GM23338 (cell line): ENCODE data around the gene GREB1L. TPM values are rescaled to one million over a fixed set of nuclear protein-coding genes. Genes with fewer than 3 reads are reported as not detected.

Experiments
- ATAC-seq: fragments of 200-7000 bp; cut with Tn5 transposase; 3 replicates; pipeline ENCODE4 v1.9.1; 2020
- DNase-seq: peaks from one replicate; pipeline ENCODE4 v3.0.0-alpha.2; 2015; ENCODE audit warnings: low spot score
- H2AFZ ChIP-seq: fragments of 200-600 bp; sonication (generic); 2 replicates; pipeline ENCODE4 v1.8.0; 2016; ENCODE audit warnings: antibody characterized with exemption, mild to moderate bottlenecking, moderate library complexity
- H3F3A ChIP-seq: fragments of 200-600 bp; sonication (generic); replicated peaks from 2 replicates; pipeline ENCODE4 v1.8.0; 2017; ENCODE audit warnings: antibody characterized with exemption, mixed run types, low read depth
- H3K27ac ChIP-seq: fragments of 200-600 bp; sonication (generic); 2 replicates; pipeline ENCODE4 v1.6.1; 2016; ENCODE audit warnings: low read depth
- H3K27me3 ChIP-seq: fragments of 200-600 bp; sonication (generic); 2 replicates; pipeline ENCODE4 v1.8.0; 2016; ENCODE audit warnings: mild to moderate bottlenecking, mixed run types, moderate library complexity; ENCODE audit not compliant: insufficient read depth
- H3K36me3 ChIP-seq: fragments of 200-600 bp; sonication (generic); 2 replicates; pipeline ENCODE4 v1.8.0; 2016; ENCODE audit warnings: mild to moderate bottlenecking; ENCODE audit not compliant: insufficient read depth
- H3K4me1 ChIP-seq: fragments of 200-600 bp; sonication (generic); 2 replicates; pipeline ENCODE4 v1.8.0; 2016; ENCODE audit warnings: mild to moderate bottlenecking, moderate library complexity; ENCODE audit not compliant: insufficient read depth
- H3K4me2 ChIP-seq: fragments of 200-600 bp; sonication (generic); 2 replicates; pipeline ENCODE4 v1.7.1; 2017; ENCODE audit warnings: mixed run types
- H3K4me3 ChIP-seq: fragments of 200-600 bp; sonication (generic); 2 replicates; pipeline ENCODE4 v1.6.1; 2016; ENCODE audit warnings: mixed run types
- H3K79me2 ChIP-seq: fragments of 200-600 bp; sonication (generic); replicated peaks from 2 replicates; pipeline ENCODE4 v1.8.0; 2017; ENCODE audit warnings: mild to moderate bottlenecking; ENCODE audit not compliant: insufficient read depth
- H3K9me2 ChIP-seq: fragments of 200-600 bp; sonication (generic); 2 replicates; pipeline ENCODE4 v1.8.0; 2017; ENCODE audit not compliant: insufficient read depth
- H4K20me1 ChIP-seq: fragments of 200-600 bp; sonication (generic); replicated peaks from 2 replicates; pipeline ENCODE4 v1.8.0; 2017; ENCODE audit warnings: mild to moderate bottlenecking; ENCODE audit not compliant: insufficient read depth
- H3K27ac Mint-ChIP-seq: 2 replicates; pipeline ENCODE4 v1.8.0; 2020; ENCODE audit warnings: inconsistent platforms, mild to moderate bottlenecking, moderate library complexity, mixed read lengths
- H3K27me3 Mint-ChIP-seq: 3 replicates; pipeline ENCODE4 v1.8.0; 2022; ENCODE audit warnings: low read depth, mild to moderate bottlenecking, moderate library complexity, mixed read lengths, inconsistent platforms; ENCODE audit not compliant: insufficient read depth, poor library complexity
- H3K36me3 Mint-ChIP-seq: 3 replicates; pipeline ENCODE4 v1.8.0; 2021; ENCODE audit warnings: low read depth, mild to moderate bottlenecking, inconsistent platforms, moderate library complexity, mixed read lengths
- H3K4me1 Mint-ChIP-seq: 3 replicates; pipeline ENCODE4 v1.8.0; 2020; ENCODE audit warnings: mild to moderate bottlenecking, inconsistent platforms, mixed read lengths
- H3K4me3 Mint-ChIP-seq: 3 replicates; pipeline ENCODE4 v1.8.0; 2021; ENCODE audit warnings: moderate library complexity, mild to moderate bottlenecking, inconsistent platforms, mixed read lengths
- H3K9me3 Mint-ChIP-seq: 3 replicates; pipeline ENCODE4 v1.8.0; 2020; ENCODE audit warnings: moderate library complexity, mild to moderate bottlenecking, inconsistent platforms, mixed read lengths
- CREB1 ChIP-seq: fragments of 250-450 bp; sonication (Bioruptor Pico); IDR thresholded peaks from 2 replicates; pipeline ENCODE4 v1.5.0; 2020; ENCODE audit warnings: low read depth, mild to moderate bottlenecking, moderate library complexity
- CTCF ChIP-seq, 2 experiments: fragments of 200-600 bp in 1 of 2; sonication (generic) in 1 of 2; conservative IDR thresholded peaks; 2 replicates each; pipeline versions ENCODE4 v1.5.1 to v1.6.1; 2016 to 2017; ENCODE audit warnings: antibody characterized with exemption in 2 of 2, low read depth in 2 of 2, mild to moderate bottlenecking in 2 of 2, moderate library complexity in 1 of 2
- ETS1 ChIP-seq: IDR thresholded peaks from 2 replicates; pipeline ENCODE4 v1.6.1; 2016; ENCODE audit warnings: antibody characterized with exemption
- JUNB ChIP-seq: IDR thresholded peaks from one replicate; pipeline ENCODE4 v1.6.1; 2016; ENCODE audit warnings: antibody characterized with exemption; ENCODE audit not compliant: unreplicated experiment
- NANOG ChIP-seq: IDR thresholded peaks from 2 replicates; pipeline ENCODE4 v1.6.1; 2016; ENCODE audit warnings: antibody characterized with exemption, borderline replicate concordance
- POLR2AphosphoS5 ChIP-seq: IDR thresholded peaks from 2 replicates; pipeline ENCODE4 v1.6.1; 2016; ENCODE audit warnings: antibody characterized with exemption, low read depth
- ZNF331 ChIP-seq: fragments of 250-450 bp; sonication (Bioruptor Pico); IDR thresholded peaks from 2 replicates; pipeline ENCODE4 v1.5.0; 2020; ENCODE audit warnings: low read depth, mild to moderate bottlenecking, moderate library complexity
- ZNF462 ChIP-seq: fragments of 250-450 bp; sonication (Bioruptor Pico); IDR thresholded peaks from 2 replicates; pipeline ENCODE4 v1.5.0; 2020; ENCODE audit warnings: mild to moderate bottlenecking, moderate library complexity
- polyA plus RNA-seq: library from polyadenylated mRNA; unstranded; fragments of >200 nt; fragmentation: Nextera tagmentation; extraction: Ambion mirVana; gene quantifications from 2 replicates; pipeline ENCODE4 v1.2.1, GENCODE V29; 2016
- total RNA-seq: library from RNA; depleted of rRNA; stranded (reverse); fragments of >200 nt; shearing (Covaris generic); gene quantifications from 2 replicates; pipeline ENCODE4 v1.2.3, GENCODE V29; 2014

Gene GREB1L
- total and polyA plus RNA-seq, 2 experiments from 2014 or later: 0.03 to 0.29 TPM

- Histone ChIP-seq H3K4me1 (no peaks in the 10 kb centered on the region), H3K27ac (no peak overlapping the region), H3K79me2 (no peaks in the 10 kb centered on the region), H3K9me2 (no peaks in the 10 kb centered on the region), H4K20me1 (no peaks in the 10 kb centered on the region), H3F3A (no peaks in the 10 kb centered on the region), H3K4me3 (no peak overlapping the region), H3K36me3 (no peaks in the 10 kb centered on the region), H3K27me3 (no peaks in the 10 kb centered on the region), H3K4me2 (no peak overlapping the region), H2AFZ (no peak overlapping the region)
- Mint-ChIP-seq H3K27ac (no peak overlapping the region), H3K4me1 (no peaks in the 10 kb centered on the region), H3K9me3 (peaks cover 9% of the 10 kb centered on the region), H3K27me3 (peaks cover 3% of the 10 kb centered on the region), H3K36me3 (no peaks in the 10 kb centered on the region), H3K4me3 (no peak overlapping the region)
- ATAC-seq: no peak
- no peak for DNase-seq
- TF ChIP-seq ZNF331 (CRISPR knock-in tag) (no peak), ZNF462 (CRISPR knock-in tag) (no peak), CREB1 (CRISPR knock-in tag) (no peak), ETS1 (no peak), CTCF (conservative IDR thresholded peaks at IDR 0.05; ENCODE audit: low read depth in 2 of 2) (no peak), NANOG (no peak), POLR2AphosphoS5 (no peak), JUNB (no peak)
Measured at GRCh38 chr18:21472741-21473140, 230.7 kb downstream of the GREB1L start.
